GM19468 (cell line): Measurements from ENCODE around the gene MRPL38.
"Not testable (repeated sequence)": the region's sequence is repeated elsewhere in the genome, so short reads cannot be mapped to it uniquely, and the experiment has no call there.

ENCODE experiments used
- ATAC-seq: cut with Tn5 transposase; IDR thresholded peaks from one replicate; pipeline ENCODE4 v1.9.1; 2021; ENCODE audit warnings: mild to moderate bottlenecking, moderate library complexity, moderate number of reproducible peaks; ENCODE audit not compliant: unreplicated experiment; ENCODE audit errors: extremely low read depth

The MRPL38 gene

DNA sequence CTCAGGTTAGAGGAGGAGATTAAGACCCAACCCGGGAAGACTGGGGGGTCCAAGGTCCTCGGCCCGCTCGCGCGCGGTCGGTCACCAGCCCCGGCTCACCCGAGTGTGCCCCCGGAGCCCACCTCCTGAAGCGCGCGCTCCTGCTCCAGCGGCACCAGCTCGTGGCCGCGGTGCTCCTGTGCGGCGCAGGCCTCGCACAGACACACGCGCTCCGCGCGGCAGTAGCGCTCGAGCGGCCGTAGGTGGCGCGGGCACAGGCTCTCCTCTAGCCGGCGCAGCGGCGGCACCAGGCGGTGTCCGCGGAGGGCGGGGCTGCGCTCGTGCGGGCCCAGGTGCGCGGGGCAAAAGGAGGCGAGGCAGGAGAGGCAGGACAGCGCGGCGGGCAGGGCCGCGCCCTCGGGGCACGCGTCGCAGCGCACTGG lies 26.9 kb downstream of the MRPL38 start:
- no peak for ATAC-seq

DNA sequence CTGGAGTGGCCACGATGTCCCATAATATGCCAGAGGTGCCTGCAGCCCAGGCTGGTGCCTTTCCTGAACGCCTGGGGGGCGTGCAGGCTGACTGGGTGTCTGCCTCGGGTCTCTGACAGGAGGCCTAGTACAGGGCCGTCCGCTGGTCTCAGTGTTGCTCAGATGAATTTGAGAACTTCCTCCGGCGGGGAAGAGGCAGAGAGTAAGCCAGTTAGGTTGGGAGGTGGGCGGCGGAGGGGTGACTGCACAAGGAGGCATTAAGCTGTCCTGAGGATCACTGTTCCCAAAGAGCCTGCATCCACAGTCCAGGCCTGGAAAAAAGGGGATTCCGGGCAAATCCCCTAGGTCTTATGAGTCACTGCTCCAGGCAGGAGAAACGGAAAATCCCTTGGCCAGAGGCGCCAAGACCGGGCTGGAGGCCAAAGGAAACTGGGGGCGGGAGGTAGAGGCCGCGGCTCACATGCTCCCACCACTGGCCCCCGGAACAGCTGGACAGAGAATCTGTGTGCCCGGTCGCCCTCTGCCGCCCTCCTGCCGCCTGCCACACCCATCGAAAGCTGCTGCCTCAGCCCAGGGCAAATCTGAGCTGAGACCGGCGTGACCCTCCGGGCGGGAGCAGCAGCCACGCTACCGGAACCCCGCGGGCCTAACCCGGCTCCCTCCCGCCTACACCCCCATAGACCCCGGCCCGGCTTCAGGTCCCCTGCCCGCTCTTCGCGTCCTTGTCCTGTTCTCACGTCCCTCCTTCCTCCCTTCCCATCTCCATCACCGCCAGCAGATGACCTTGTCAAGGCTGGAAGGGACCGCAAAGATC lies 27.5 kb downstream of the MRPL38 start:
- no peak for ATAC-seq

DNA sequence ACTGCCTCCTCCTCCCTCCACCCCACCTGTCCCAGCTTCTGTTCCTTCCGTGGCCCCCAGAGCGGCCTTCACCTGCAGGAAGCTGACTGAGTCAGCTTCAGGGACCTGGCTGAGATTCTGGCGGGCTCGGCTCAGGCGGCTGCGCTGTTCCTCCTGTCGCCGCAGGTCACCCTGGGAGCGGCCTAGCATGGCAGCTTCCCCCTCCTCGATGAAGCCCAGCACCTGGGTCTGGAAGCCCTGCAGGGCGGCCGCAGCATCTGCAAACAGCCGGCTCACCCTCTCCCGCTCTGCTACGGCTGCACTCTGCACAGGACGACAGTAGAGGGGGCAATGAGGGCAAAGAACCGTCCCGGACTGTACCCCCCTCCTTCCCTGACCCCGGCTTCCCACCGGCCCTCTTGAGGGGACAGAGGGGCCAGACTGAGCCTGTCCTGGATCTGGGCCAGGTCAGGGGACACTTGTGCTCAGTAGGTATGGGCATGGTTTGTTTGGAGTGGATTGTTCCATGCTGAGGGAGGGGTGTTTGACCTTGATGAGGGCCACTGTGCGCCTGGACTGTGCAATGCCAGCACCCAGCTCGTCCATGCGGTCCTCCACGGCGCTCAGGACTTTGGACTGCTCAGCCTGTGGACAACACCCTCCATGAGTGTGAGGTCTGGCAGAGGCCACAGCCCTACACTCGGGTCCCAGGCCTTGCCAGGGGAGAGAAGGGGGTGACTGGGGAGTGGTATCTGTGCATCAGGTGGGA lies 28.3 kb downstream of the MRPL38 start:
- no peak for ATAC-seq

DNA sequence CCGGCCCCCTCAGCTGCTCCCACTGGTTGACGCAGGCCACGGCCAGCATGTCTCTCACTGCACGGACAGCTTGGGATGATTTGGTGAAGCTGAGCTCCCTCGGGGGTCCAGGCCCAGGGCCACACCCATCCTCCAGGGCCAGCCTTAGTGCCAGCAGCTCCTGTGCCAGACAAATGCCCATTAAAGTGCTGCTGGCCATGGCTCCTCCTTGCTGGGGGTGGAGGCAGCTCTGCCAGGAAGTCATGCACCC lies 28.8 kb downstream of the MRPL38 start:
- ATAC-seq, result no peak

DNA sequence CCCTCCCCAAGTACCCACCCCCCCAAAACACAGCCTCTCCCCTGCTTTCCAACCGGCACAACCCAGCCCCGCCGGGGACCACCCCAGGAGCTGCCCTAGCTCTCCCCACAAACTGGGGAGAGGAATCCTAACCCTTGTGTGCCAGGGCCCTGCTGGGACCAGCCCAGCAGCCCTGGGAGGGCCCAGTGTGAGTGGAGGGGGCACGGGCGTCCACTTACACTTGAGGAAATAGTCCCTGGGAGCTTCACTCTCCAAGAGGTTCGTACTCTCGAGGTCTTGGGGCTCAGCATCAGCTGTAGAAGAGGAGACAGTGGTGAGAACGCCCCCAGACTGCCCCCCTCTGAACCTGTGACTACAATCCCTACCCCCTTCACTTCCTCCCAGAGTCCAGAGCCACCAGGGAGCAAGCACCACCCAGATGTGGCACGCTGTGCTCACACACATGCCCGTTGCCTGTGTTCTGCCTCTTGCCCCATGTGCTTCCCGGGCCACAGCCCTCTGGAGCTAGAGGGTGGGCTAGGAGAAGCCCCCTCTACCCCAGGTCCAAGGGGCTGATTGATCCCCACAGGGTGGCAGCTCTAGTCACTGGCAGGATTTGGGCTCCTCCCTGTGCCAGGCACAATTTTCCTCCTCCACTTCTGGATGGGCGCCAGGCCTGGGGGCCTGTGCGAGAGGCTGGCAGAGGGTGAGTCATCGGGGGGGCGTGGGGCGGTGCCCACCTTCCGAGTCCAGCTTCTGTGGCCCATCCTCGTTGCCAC lies 29.3 kb downstream of the MRPL38 start:
- ATAC-seq, result no peak

DNA sequence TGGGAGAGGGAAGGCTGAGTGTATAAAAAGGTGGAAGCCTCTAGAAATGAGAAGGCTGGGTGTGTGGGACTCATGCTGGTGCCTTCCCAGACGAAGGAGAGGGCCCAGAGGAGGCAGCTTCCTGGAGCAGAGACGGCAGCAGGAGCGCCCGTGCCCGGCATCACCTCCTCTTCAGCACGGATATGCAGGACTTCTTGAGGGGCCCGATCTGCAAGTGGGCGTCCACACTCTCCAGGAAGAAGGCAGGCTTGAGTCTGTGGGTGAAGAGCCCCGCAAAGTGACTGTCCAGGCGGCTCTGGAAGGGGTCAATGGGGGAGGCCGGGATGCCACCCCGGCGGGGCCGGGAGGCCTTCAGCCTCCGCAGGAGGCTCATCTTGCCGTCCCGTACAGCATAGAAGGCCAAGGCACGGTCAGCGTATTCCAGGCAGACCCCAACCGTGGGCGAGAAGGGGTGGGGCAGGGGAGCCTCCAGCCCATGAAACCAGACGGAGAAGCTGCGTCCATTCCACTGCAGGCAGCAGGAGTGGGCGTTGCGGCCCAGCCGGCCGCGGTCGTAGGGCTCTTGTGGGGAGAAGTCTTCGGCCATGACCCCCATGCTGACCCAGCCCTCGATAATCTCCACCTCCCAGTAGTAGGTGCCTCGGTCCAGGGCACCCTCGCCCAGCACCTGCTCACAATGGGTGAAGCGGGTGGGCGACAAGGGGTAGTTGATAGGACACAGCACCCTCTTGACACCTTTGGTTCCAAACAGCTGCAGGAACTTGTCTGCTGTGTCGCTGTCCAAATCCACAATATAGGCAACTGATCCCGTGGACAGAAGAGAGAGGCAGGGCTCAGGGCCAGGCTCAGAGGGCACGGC lies 30.1 kb downstream of the MRPL38 start:
- ATAC-seq, result no peak

DNA sequence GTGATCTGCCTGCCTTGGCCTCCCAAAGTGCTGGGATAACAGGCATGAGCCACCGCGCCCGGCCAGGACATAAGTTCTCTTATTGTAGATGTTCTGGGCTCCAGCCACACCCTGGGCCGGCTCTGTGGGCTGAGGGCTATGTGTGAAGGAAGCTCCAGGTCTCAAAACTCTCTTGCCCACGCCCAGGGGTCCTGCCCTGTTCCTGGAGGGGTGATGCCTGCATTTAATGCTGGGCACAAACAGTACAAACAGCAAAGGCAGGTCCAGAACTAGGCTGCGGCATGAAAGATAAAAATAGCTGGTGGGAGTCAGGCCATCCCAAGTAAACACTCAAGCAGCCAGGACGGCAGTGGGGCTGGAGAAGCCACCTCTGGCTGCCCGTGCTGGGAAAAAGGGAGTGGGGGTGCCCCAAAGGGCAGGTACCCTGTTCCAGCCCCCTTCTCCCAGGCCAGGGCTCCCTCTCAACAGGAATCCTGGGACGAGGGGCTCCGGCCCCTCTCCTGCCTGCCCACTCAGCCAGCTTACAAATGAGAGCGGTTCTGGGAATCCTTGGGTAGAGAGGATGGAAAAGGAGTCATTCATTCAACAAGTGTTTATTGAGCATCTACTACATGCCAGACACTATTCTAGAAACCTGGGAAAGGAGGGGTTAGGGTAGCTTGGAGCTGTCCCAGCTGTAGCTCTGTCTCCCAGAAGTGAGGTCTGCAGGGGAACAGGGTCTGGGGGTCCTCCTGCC lies 30.9 kb downstream of the MRPL38 start:
- ATAC-seq, result no peak

DNA sequence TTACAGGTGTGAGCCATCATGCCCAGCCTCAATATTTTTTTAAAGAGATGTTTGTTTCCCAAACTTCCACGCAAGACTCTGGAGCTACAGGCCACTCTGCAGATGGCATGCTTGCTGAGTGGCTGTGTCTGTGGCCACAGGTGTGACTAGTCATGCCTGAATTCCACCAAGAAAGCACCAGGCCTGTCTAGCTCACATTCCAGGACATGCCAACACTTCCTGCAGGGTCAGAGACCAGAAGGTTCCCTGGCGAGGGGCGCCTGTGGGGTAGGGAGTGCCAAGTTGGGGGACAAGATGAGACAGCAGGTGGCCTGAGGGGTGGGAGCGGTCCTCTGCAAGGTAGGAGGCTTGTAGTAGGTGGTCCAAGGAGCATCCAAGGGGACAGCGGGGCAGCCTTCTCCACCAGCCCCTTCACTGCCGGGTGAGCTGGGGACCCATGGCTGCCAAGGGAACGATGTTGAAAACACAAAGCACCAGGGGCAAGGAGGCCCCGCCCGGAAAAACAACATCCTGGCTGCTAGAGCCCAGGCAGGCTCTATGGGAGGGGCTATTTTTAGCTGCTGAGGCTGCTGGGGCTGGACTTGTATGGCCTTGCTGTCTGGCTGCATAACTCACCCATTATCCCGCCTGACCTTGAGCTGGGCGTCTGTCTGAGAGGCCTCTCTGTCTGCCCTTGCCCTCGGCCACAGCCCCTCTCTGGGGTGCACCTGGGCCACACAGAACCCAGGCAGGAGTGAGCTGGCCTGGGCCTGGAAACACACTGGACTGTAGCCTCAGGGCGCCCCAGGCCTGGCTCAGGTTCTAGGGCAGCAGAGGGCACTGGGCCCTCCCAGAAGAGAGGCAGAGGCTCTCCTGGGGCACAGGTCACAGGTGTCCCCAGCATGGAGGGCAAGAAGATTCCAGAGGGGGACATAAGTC lies 32.0 kb downstream of the MRPL38 start:
- no peak for ATAC-seq

DNA sequence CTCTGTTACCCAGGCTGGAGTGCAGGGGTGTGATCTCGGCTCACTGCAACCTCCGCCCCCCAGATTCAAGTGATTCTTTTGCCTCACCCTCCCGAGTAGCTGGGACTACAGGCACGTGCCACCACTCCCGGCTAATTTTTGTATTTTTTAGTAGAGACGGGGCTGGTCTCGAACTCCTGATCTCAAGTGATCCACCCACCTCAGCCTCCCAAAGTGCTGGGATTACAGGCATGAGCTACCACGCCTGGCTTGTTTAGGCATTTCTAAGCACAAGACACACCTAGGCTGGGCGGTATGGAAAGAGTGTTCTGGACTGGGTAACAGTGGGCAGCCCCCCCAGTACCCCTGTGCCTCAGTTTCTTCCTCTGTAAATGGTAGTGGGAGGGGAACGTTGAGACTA lies 34.5 kb downstream of the MRPL38 start:
- ATAC-seq, result not testable (repeated sequence)

DNA sequence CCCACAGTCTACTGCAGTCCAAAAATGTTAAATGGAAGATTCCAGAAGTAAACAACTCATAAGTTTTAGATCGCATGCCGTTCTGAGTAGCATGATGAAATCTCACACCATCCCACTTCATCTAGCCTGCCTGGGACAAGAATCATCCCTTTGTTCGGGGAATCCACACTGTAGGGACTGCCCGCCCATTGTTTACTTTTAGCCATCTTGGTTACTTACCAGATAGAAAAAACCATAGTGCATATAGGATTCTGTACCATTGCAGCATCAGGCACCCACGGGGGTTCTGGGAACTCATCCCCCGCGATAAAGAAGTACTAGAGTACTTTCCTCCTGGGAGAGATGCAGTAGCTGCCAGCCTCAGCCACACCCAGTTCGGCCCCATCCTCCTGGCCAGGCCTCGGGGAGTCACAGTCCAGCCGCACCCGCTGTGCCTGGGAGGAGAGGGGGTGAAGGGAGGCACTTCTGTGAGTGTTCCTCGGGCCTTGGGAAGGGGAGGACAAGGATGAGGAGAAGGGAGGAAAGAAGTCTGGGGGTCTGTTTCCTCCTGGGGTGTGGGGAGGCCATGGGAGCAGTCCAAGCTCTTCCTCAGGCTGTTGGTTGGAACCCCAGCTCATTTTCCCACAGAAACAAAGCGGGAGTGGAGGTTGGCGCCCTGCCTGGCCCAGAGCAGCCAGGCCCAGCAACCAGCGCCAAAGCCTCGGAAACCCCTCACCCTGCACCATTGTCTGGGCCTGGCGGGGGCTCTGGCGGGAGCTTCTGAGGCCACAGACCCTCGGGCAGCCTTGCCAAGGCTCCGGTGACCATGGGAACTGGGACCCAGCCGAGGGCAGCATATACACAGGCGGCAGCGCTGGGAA lies 35.2 kb downstream of the MRPL38 start:
- no peak for ATAC-seq

DNA sequence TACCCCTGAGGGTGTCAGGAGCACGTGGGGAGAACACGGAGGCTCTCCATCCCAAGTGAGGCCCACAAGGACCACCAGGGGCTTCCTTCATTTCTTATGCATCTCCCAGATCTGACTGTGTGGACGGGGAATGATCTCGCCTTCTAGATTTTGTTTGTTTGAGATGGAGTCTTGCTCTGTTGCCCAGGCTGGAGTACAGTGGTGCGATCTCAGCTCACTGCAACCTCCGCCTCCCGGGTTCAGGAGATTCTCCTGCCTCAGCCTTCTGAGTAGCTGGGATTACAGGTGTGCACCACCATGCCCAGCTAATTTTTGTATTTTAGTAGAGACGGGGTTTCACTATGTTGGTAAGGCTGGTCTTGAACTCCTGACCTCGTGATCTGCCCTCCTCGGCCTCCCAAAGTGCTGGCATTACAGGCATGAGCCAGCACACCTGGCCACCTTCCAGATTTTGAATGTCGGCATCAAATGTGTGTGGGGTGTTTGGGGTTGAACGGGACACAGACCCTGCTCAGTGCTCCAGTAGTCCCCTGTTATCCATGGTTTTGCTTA lies 35.9 kb downstream of the MRPL38 start:
- not testable (repeated sequence) for ATAC-seq

DNA sequence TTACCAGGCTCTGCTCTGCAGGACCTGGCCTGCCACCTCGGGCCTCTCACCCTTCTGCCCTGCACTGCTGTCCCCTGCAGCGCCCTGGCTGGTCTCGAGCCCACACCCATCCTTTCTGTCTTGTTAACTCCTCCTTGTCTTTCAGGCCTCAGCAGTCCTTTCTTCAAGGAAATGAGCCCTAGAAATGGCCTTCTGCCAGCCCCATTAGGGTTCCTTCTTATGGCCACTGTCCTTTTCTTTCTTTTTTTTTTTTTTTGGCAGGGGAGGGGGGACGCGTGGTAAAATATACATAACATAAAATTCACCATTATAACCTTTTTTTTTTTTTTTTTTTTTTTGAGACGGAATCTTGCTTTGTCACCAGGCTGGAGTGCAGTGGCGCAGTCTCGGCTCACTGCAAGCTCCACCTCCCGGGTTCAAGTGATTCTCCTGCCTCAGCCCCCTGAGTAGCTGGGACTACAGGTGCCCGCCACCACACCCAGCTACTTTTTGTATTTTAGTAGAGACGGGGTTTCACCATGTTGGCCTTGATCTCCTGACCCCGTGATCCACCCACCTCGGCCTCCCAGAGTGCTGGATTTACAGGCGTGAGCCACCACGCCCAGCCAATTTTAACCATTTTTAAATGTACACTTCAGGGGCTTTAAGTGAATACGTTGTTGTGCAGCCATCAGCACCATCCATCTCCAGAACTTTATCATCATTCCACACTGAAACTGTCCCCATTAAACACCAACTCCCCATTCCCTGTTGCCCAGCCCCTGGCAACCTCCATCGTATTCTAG lies 39.1 kb downstream of the MRPL38 start:
- not testable (repeated sequence) for ATAC-seq

DNA sequence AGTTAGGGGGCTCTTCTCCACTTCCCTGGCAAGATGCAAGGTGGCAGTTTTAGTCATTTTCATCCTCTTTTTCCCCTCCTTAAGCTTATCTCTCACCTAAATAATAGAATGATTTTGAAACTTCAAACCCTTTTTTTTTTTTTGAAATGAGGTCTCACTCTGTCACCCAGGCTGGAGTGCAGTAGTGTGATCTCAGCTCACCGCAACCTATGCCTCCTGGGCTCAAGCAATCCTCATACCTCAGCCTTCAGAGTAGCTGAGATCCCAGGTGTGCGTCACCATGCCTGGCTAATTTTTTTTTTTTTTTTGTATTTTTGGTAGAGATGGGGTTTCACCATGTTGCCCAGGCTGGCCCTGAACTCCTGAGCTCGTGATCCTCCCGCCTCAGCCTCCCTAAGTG lies 39.8 kb downstream of the MRPL38 start:
- not testable (repeated sequence) for ATAC-seq

DNA sequence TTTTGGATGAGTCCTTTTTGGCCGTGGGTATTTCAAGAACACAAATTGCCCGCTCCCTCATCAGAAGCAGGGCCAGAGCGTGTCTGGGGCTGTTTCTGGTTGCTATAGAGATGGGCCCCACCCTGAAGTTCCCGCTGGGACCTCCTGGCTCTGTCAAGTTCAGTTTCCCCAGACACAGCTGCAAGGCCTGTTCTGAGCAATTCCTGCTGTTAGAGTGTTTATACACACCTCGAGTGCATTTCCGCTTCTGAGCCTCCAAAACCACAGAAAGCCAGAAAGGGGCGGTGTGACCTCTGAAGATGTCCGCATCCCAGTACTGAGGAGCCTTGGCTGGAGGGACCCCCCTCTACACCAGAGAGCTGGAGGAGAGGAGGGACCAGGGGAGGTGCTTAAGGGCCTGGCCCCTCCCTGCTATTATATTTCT lies 40.2 kb downstream of the MRPL38 start:
- peak; percentile 60 for ATAC-seq

DNA sequence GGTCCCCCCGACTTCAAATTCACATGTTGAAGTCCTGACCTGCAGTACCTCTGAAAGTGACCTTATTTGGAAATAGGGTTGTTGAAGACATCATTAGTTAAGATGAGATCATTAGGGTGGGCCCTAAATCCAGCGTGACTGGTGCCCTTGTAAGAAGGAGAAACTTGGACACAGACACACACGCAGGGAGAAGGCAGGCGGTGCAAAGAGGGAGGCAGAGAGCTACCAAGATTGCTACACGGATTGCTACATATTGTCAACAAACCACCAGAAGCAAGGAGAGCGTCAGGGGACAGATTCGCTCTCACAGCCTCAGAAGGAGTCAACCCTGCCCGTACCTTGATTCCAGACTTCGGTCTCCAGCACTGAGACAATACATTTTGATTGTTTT lies 42.8 kb downstream of the MRPL38 start:
- no peak for ATAC-seq

DNA sequence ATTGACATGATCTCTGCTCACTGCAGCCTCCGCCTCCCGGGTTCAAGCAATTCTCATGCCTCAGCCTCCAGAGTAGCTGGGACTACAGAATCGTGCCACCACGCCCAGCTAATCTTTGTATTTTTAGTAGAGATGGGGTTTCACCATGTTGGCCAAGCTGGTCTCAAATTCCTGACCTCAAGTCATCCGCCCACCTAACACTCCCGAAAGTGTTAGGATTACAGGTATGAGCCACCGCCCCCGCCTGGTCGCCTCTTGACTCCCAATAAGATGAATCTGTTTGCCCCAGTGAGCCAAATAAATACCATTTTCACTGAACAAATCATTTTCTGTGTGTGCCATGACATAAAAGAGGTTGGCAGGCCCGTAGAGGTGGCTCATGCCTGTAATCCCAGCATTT lies 45.3 kb downstream of the MRPL38 start:
- not testable (repeated sequence) for ATAC-seq
